Measurements from ENCODE around the gene ADAMTS6.

DNA sequence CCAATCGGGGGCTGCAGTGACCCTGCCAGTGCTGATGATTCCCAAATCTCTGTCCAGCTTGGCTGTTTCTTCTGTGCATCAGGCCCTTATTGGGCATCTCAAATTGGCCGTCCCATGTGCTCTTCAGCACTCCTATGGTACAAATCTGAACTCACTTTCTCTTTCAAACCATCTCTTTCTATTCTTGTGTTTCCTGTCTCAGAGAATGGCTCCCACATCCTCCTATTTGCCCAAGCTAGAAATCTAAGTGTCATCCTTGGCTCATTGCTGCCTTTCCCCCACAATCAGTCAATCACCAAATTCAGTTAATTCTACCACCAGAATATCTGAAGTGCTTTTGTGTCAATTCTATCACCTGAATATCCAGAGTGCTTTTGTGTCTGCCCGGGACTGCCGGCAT, 376.4 kb downstream of the ADAMTS6 start:
- TF ChIP-seq, protein P1, sequence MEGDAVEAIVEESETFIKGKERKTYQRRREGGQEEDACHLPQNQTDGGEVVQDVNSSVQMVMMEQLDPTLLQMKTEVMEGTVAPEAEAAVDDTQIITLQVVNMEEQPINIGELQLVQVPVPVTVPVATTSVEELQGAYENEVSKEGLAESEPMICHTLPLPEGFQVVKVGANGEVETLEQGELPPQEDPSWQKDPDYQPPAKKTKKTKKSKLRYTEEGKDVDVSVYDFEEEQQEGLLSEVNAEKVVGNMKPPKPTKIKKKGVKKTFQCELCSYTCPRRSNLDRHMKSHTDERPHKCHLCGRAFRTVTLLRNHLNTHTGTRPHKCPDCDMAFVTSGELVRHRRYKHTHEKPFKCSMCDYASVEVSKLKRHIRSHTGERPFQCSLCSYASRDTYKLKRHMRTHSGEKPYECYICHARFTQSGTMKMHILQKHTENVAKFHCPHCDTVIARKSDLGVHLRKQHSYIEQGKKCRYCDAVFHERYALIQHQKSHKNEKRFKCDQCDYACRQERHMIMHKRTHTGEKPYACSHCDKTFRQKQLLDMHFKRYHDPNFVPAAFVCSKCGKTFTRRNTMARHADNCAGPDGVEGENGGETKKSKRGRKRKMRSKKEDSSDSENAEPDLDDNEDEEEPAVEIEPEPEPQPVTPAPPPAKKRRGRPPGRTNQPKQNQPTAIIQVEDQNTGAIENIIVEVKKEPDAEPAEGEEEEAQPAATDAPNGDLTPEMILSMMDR (IDR thresholded peaks at IDR 0.05) = no peak
- TF ChIP-seq POLR2AphosphoS5 (IDR thresholded peaks at IDR 0.05) = no peak
